ENCODE measurements around the gene FXYD1.

The FXYD1 gene

DNA sequence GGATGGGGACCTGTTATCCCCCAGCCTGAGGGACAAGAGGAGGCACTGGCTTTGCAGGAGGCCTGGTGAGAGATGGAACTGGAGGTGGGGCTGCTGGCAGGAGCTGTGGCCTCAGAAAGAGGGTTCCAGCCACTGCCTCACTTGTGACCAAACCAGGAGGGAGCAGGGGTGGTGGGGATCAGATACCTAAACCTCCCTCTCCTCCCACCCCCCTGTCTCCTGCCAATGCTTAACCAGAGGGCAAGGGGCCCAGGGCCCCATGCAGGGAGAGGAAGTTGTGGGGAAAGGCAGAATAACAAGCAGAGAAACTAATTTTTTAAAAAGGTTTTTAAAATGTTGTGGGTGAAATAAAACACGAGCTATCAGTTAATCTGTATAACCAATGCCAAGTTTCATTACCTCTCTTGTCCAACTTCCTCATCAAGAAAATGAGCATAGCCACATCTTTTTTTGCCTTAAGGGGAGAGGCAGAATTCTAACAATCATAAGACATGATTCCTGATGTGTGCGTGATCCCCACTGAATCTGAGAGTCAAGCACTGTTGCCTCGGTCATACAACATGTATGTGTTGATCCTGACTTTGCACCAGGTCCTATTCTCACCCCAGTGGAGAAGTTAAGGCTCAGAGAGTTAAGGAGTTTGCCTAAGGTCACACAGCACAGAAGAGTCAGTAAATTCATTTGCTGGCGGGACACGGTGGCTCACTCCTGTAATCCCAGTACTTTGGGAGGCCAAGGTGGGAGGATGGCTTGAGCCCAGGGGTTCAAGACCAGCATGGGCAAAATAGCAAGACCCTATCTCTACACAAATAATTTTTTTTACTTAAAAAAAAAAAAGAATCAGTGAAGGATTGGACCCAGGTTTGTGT is 28.9 kb downstream of the FXYD1 start:
- Histone ChIP-seq H3K36me3 (ENCODE audit: insufficient read depth, low read length) (peaks cover 58% of the 10 kb centered on the region), H3K79me2 (ENCODE audit: insufficient read depth, low read length) (no peaks in the 10 kb centered on the region), H3K4me2 (ENCODE audit: insufficient read depth, low read length) (no peak overlapping the region)

DNA sequence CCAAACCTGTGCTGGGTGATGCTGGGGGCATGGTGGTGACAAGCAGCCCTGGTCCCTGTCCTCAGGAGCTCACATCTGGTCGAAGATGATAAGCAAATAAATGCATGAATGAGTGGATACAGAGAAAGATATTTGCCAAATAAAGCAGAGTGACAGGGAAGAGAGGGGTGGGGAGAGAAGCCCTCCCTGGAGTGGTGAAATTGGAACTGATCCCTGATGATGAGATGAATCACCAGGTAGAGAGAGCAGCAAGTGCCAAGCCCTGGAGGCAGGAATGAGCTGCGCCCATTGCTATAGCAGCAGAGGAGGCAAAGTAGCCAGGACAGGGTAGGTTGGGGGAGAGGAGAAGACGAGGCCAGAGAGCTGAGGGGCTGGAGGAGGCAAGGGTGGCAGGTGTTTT is 29.6 kb downstream of the FXYD1 start:
- Histone ChIP-seq H3K4me3 (ENCODE audit: low read depth in 1 of 2, low read length in 2 of 2) (no peak overlapping the region), H3K79me2 (ENCODE audit: insufficient read depth, low read length) (no peaks in the 10 kb centered on the region), H3K4me2 (ENCODE audit: insufficient read depth, low read length) (no peak overlapping the region), H3K27ac (ENCODE audit: low read length) (no peak overlapping the region), H4K20me1 (ENCODE audit: insufficient read depth, low read length) (no peaks in the 10 kb centered on the region), H3K27me3 (ENCODE audit: insufficient read depth, low read length, poor library complexity) (no peaks in the 10 kb centered on the region), H3K4me1 (ENCODE audit: insufficient read depth, low read length) (no peaks in the 10 kb centered on the region), H3K9ac (ENCODE audit: low read depth, low read length) (no peak overlapping the region), H3K36me3 (ENCODE audit: insufficient read depth, low read length) (peaks cover 51% of the 10 kb centered on the region), H3K9me3 (ENCODE audit: insufficient read depth, low read length, severe bottlenecking) (no peaks in the 10 kb centered on the region), H2AFZ (ENCODE audit: low read depth, low read length) (no peak overlapping the region)
- TF ChIP-seq, protein P1, sequence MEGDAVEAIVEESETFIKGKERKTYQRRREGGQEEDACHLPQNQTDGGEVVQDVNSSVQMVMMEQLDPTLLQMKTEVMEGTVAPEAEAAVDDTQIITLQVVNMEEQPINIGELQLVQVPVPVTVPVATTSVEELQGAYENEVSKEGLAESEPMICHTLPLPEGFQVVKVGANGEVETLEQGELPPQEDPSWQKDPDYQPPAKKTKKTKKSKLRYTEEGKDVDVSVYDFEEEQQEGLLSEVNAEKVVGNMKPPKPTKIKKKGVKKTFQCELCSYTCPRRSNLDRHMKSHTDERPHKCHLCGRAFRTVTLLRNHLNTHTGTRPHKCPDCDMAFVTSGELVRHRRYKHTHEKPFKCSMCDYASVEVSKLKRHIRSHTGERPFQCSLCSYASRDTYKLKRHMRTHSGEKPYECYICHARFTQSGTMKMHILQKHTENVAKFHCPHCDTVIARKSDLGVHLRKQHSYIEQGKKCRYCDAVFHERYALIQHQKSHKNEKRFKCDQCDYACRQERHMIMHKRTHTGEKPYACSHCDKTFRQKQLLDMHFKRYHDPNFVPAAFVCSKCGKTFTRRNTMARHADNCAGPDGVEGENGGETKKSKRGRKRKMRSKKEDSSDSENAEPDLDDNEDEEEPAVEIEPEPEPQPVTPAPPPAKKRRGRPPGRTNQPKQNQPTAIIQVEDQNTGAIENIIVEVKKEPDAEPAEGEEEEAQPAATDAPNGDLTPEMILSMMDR (IDR thresholded peaks at IDR 0.05; ENCODE audit: borderline replicate concordance, extremely low read depth, low read length, poor library complexity, severe bottlenecking), result no peak
- TF ChIP-seq EZH2 (IDR thresholded peaks at IDR 0.05; ENCODE audit: borderline replicate concordance, low read depth, low read length, severe bottlenecking), result no peak
- ATAC-seq (ENCODE audit: insufficient read depth, low read depth) (no peak), DNase-seq (no peak)

More for the DNA sequence above, 28.9 kb downstream of the FXYD1 start:
- TF ChIP-seq, protein P1 (IDR thresholded peaks at IDR 0.05; ENCODE audit: borderline replicate concordance, extremely low read depth, low read length, poor library complexity, severe bottlenecking), result no peak
- no peak for TF ChIP-seq EZH2 (IDR thresholded peaks at IDR 0.05; ENCODE audit: borderline replicate concordance, low read depth, low read length, severe bottlenecking)
- Histone ChIP-seq H3K4me1 (ENCODE audit: insufficient read depth, low read length) (no peaks in the 10 kb centered on the region), H3K4me3 (ENCODE audit: low read depth in 1 of 2, low read length in 2 of 2) (no peak overlapping the region), H3K9ac (ENCODE audit: low read depth, low read length) (no peak overlapping the region), H3K27ac (ENCODE audit: low read length) (no peak overlapping the region), H4K20me1 (ENCODE audit: insufficient read depth, low read length) (no peaks in the 10 kb centered on the region), H3K27me3 (ENCODE audit: insufficient read depth, low read length, poor library complexity) (no peaks in the 10 kb centered on the region), H3K9me3 (ENCODE audit: insufficient read depth, low read length, severe bottlenecking) (peaks cover 2% of the 10 kb centered on the region), H2AFZ (ENCODE audit: low read depth, low read length) (no peak overlapping the region)
- no peak for ATAC-seq (ENCODE audit: insufficient read depth, low read depth)
- no peak for DNase-seq

DNA sequence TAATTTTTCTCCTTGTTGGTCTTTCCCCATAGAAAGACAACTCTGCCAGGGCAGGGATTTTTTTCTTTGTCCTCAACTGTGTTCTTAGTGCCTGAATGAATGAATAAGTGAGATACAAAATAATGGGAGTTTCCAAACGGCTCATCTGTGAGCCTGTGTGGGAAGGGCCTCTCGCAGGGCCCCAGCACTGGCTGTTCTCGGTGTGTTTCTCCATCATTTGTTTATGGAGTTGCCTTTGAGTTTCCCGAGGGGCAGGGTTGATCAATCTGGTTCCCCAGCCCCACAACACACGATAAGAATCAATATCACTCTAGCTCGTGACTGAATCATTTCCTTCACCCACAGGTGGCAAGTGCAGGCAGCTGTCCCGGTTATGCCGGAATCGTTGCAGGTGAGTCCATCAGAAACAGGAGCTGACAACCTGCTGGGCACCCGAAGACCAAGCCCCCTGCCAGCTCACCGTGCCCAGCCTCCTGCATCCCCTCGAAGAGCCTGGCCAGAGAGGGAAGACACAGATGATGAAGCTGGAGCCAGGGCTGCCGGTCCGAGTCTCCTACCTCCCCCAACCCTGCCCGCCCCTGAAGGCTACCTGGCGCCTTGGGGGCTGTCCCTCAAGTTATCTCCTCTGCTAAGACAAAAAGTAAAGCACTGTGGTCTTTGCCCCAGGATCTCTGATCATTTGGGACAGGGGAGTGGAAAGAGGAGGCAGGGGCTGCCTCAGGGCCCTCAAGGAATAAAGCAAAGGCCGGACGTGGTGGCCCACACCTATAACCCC is 30.8 kb downstream of the FXYD1 start:
- Histone ChIP-seq H4K20me1 (ENCODE audit: insufficient read depth, low read length) (no peaks in the 10 kb centered on the region), H3K4me3 (ENCODE audit: low read depth in 1 of 2, low read length in 2 of 2) (no peak overlapping the region), H2AFZ (ENCODE audit: low read depth, low read length) (no peak overlapping the region), H3K4me1 (ENCODE audit: insufficient read depth, low read length) (no peaks in the 10 kb centered on the region), H3K4me2 (ENCODE audit: insufficient read depth, low read length) (no peak overlapping the region), H3K9ac (ENCODE audit: low read depth, low read length) (no peak overlapping the region), H3K27me3 (ENCODE audit: insufficient read depth, low read length, poor library complexity) (no peaks in the 10 kb centered on the region), H3K9me3 (ENCODE audit: insufficient read depth, low read length, severe bottlenecking) (no peaks in the 10 kb centered on the region), H3K27ac (ENCODE audit: low read length) (no peak overlapping the region), H3K36me3 (ENCODE audit: insufficient read depth, low read length) (peaks cover 39% of the 10 kb centered on the region), H3K79me2 (ENCODE audit: insufficient read depth, low read length) (no peaks in the 10 kb centered on the region)
- ATAC-seq (ENCODE audit: insufficient read depth, low read depth) (no peak), DNase-seq (no peak)
- TF ChIP-seq, protein P1 (IDR thresholded peaks at IDR 0.05; ENCODE audit: borderline replicate concordance, extremely low read depth, low read length, poor library complexity, severe bottlenecking), result no peak
- TF ChIP-seq EZH2 (IDR thresholded peaks at IDR 0.05; ENCODE audit: borderline replicate concordance, low read depth, low read length, severe bottlenecking), result no peak

Measured in DND-41 (cell line).